Measurements from ENCODE around the gene CD3G.

DNA sequence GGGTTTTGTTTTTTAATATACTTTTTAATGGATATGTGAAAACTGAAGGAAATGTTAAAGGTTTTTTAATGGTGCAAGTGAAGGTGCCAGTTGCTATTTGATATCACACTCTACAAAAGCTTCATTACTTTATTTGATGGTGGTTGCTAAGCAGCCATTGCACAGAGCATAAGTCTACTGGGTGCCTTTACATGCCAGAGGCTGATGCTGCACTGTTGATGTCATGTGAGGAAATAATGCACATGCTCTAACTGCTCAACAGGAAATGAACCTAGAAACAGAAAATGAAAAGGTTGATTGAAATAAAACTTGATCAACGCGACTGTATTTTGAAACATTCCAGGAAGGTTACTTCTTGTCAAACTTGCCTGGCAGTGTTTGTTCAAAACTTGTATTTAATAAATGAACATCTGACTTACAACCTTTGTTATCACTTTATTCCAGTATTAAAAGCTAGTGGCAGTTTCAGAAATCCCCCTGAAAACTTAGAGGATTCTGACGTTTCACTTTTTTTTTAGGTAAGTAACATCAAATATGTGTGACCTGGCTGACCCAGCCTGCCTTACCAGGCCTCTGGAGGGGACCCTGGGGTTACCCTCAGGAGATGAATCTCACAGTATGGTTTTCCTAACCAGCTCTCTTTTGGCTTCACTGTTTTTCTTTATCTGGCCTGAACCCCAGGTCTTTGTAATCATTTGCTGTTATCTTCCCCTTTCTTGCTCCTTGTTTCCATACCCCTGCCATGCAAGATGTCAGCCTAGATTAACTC lies 54.8 kb downstream of the CD3G start:
- TF ChIP-seq, protein P1, sequence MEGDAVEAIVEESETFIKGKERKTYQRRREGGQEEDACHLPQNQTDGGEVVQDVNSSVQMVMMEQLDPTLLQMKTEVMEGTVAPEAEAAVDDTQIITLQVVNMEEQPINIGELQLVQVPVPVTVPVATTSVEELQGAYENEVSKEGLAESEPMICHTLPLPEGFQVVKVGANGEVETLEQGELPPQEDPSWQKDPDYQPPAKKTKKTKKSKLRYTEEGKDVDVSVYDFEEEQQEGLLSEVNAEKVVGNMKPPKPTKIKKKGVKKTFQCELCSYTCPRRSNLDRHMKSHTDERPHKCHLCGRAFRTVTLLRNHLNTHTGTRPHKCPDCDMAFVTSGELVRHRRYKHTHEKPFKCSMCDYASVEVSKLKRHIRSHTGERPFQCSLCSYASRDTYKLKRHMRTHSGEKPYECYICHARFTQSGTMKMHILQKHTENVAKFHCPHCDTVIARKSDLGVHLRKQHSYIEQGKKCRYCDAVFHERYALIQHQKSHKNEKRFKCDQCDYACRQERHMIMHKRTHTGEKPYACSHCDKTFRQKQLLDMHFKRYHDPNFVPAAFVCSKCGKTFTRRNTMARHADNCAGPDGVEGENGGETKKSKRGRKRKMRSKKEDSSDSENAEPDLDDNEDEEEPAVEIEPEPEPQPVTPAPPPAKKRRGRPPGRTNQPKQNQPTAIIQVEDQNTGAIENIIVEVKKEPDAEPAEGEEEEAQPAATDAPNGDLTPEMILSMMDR (IDR thresholded peaks at IDR 0.05), result no peak
- no peak for TF ChIP-seq POLR2A (IDR thresholded peaks at IDR 0.05)

All from adrenal gland (tissue), 5 donors.